ENCODE measurements around the gene OR1I1. TPM values are rescaled to one million over a fixed set of nuclear protein-coding genes. Genes with fewer than 3 reads are reported as not detected.

The OR1I1 gene
- total and polyA plus RNA-seq, 2 experiments from 2014 or later: not detected

DNA sequence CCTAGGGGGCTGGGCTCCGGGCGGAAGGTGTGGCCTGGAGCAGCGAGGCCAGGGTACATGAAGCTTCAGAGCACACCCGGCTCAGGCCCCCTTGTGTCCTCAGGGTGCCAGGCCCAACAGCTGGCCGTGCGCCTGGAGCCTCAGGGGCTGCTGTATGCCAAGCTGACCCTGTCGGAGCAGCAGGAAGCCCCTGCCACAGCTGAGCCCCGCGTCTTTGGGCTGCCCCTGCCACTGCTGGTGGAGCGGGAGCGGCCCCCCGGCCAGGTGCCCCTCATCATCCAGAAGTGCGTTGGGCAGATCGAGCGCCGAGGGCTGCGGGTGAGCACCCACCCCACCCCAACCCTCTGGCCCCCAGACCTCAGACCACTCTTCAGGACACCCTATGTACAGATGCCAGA is 28.4 kb downstream of the OR1I1 start:
- Histone ChIP-seq H3K36me3 (peaks cover 32% of the 10 kb centered on the region), H3K27ac (no peak overlapping the region), H3K27me3 (no peaks in the 10 kb centered on the region), H3K9me3 (ENCODE audit: low read depth) (no peaks in the 10 kb centered on the region), H3K4me1 (ENCODE audit: low read depth) (peaks cover 6% of the 10 kb centered on the region), H3K4me3 (no peak overlapping the region)
- no peak for DNase-seq (ENCODE audit: low read depth in 1 of 2, low spot score in 1 of 2)
- TF ChIP-seq, protein P1, sequence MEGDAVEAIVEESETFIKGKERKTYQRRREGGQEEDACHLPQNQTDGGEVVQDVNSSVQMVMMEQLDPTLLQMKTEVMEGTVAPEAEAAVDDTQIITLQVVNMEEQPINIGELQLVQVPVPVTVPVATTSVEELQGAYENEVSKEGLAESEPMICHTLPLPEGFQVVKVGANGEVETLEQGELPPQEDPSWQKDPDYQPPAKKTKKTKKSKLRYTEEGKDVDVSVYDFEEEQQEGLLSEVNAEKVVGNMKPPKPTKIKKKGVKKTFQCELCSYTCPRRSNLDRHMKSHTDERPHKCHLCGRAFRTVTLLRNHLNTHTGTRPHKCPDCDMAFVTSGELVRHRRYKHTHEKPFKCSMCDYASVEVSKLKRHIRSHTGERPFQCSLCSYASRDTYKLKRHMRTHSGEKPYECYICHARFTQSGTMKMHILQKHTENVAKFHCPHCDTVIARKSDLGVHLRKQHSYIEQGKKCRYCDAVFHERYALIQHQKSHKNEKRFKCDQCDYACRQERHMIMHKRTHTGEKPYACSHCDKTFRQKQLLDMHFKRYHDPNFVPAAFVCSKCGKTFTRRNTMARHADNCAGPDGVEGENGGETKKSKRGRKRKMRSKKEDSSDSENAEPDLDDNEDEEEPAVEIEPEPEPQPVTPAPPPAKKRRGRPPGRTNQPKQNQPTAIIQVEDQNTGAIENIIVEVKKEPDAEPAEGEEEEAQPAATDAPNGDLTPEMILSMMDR (IDR thresholded peaks at IDR 0.05; ENCODE audit: low read depth, low read length): no peak

DNA sequence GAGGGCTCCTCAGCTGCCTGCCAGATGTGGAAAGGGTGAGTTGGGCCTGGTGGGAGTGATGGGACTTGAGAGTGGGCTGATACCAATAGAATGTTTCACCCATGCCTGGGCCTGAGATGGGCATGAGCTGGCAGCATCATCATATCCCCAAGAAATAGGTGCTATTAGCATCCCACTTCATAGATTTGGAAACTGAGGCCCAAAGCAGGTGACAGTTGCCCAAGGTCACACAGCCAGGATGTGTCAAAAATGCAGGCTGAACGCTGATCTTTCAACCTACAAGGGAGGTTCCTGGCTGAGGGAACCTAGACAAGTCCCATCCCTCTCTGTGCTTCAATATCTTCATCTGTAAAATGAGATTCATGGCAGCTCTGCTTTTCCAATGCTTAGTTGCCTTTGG is 29.7 kb downstream of the OR1I1 start:
- Histone ChIP-seq H3K27ac (no peak overlapping the region), H3K9me3 (ENCODE audit: low read depth) (no peaks in the 10 kb centered on the region), H3K27me3 (no peaks in the 10 kb centered on the region), H3K36me3 (peaks cover 42% of the 10 kb centered on the region), H3K4me1 (ENCODE audit: low read depth) (peaks cover 6% of the 10 kb centered on the region), H3K4me3 (no peak overlapping the region)
- TF ChIP-seq, protein P1 (IDR thresholded peaks at IDR 0.05; ENCODE audit: low read depth, low read length): no peak
- DNase-seq (ENCODE audit: low read depth in 1 of 2, low spot score in 1 of 2): no peak

DNA sequence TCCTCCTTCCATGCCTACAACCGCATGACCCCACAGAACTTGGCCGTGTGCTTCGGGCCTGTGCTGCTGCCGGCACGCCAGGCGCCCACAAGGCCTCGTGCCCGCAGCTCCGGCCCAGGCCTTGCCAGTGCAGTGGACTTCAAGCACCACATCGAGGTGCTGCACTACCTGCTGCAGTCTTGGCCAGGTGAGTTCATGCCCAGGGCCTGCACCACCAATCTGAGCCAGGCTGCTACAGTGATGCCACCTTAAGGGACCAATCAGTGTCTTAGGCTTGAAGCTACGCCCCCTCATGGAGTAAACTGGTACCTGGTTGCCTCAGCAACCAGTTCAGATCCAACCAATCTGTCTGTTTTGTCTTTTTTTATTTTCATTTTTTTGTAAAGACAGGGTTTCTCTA is 30.4 kb downstream of the OR1I1 start:
- H3K27me3 ChIP-seq: no peaks in the 10 kb centered on the region
- TF ChIP-seq, protein P1 (IDR thresholded peaks at IDR 0.05; ENCODE audit: low read depth, low read length): no peak
- H3K4me1 ChIP-seq (ENCODE audit: low read depth): peaks cover 6% of the 10 kb centered on the region
- no peak for DNase-seq (ENCODE audit: low read depth in 1 of 2, low spot score in 1 of 2)
- no peaks in the 10 kb centered on the region for H3K9me3 ChIP-seq (ENCODE audit: low read depth)
- no peak overlapping the region for H3K4me3 ChIP-seq
- H3K27ac ChIP-seq: no peak overlapping the region
- H3K36me3 ChIP-seq: peaks cover 48% of the 10 kb centered on the region

DNA sequence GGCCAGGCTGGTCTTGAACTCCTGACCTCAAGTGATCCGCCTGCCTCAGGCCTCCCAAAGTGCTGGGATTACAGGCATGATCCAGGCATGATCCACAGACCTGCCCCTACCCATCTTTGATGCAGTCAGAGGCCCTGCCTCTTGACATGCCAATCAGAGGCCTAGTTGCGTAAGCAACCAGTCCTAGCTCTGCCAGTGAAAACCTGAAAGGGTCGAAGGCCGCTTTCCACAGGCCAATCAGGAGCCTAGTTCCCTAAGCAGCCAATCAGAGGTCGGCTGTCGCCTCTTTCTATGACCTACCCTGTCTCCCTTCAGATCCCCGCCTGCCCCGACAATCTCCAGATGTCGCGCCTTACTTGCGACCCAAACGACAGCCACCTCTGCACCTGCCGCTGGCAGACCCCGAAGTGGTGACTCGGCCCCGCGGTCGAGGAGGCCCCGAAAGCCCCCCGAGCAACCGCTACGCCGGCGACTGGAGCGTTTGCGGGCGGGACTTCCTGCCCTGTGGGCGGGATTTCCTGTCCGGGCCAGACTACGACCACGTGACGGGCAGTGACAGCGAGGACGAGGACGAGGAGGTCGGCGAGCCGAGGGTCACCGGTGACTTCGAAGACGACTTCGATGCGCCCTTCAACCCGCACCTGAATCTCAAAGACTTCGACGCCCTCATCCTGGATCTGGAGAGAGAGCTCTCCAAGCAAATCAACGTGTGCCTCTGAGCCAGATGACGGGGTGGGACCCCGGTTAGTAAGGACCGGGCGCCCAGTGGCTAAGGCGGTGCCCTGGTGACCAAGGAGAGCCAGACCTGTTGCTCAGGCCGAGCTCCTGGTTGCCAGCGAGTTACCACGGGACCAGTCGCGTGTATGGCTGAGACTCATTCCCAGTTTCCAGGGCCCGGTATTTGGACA is 31.5 kb downstream of the OR1I1 start:
- Histone ChIP-seq H3K27me3 (no peaks in the 10 kb centered on the region), H3K4me1 (ENCODE audit: low read depth) (no peaks in the 10 kb centered on the region), H3K9me3 (ENCODE audit: low read depth) (no peaks in the 10 kb centered on the region), H3K4me3 (no peak overlapping the region), H3K27ac (peak overlapping the region; percentile 39), H3K36me3 (peaks cover 59% of the 10 kb centered on the region)
- TF ChIP-seq, protein P1 (IDR thresholded peaks at IDR 0.05; ENCODE audit: low read depth, low read length): no peak
- no peak for DNase-seq (ENCODE audit: low read depth in 1 of 2, low spot score in 1 of 2)

DNA sequence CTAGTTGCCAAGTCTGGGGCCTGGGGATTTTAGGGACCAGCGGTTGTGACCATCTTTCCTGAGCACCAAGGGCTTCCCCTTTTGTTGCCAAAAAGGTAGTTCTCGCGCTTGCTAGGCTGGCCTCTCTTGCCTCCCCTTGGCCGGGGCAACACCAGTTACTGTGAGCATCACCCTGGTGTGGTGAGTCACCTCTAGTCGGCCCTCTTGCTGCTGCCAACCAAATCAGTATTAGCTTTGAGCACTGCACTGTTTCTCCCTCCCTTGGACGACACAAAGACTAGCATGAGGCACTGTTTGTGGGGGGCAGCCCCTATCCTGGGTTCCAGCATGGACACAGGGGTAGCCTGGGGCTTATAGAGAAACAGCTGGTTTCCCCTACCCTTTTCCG is 32.1 kb downstream of the OR1I1 start:
- H3K4me3 ChIP-seq: no peak overlapping the region
- no peaks in the 10 kb centered on the region for H3K9me3 ChIP-seq (ENCODE audit: low read depth)
- H3K27ac ChIP-seq: peak overlapping the region; percentile 39
- TF ChIP-seq, protein P1 (IDR thresholded peaks at IDR 0.05; ENCODE audit: low read depth, low read length): no peak
- DNase-seq (ENCODE audit: low read depth in 1 of 2, low spot score in 1 of 2): peak in 1 of 2 donors; percentile 69
- no peaks in the 10 kb centered on the region for H3K4me1 ChIP-seq (ENCODE audit: low read depth)
- no peaks in the 10 kb centered on the region for H3K27me3 ChIP-seq
- peaks cover 66% of the 10 kb centered on the region for H3K36me3 ChIP-seq
